ENCODE results near the gene PFDN6.
A peak's percentile ranks its signal among the peaks of the same experiment; 100 is the strongest.

Gene PFDN6

DNA sequence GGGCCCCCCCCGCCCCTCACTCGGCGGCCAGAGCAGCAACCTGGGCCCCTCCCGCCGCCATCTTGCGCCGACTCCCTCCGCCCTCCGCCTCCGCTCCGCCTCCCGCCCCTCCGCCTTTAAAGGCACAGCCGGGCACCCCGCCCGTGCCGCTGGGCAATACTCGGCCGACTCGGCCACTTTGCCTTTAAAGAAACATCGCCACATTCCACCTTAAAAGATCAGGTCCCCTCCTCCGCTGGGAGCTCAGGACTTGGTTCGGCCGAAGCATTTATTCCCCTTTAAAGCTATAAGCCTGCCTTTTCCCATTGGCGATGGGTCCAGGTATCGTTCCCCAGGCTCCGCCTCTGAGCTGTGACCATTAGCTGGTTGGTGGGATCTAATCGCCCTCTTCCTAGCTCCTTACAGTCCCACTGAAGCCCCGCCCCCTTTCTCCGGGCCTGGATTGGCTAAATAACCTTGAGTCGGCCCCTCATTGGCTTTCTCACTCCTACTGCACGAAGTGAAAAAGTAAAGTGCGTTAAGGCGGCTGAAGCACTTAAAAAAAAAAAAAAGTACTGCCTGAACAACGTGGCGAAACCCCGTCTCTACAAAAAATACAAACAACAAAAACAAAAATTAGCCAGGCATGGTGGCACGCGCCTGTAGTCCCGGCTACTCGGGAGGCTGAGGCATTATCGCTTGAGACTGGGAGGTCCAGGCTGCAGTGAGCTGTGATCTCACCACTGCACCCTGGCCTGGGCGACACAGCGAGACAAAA lies 28.4 kb downstream of the PFDN6 start, which contains the start of gene ZBTB22:
TSS of gene ZBTB22 (minus strand) at position 76 of the 757 bp plus-strand sequence. CDS start 828 bp downstream, outside the sequence.
- peak; percentile 88 to 98 (median 94) for DNase-seq

DNA sequence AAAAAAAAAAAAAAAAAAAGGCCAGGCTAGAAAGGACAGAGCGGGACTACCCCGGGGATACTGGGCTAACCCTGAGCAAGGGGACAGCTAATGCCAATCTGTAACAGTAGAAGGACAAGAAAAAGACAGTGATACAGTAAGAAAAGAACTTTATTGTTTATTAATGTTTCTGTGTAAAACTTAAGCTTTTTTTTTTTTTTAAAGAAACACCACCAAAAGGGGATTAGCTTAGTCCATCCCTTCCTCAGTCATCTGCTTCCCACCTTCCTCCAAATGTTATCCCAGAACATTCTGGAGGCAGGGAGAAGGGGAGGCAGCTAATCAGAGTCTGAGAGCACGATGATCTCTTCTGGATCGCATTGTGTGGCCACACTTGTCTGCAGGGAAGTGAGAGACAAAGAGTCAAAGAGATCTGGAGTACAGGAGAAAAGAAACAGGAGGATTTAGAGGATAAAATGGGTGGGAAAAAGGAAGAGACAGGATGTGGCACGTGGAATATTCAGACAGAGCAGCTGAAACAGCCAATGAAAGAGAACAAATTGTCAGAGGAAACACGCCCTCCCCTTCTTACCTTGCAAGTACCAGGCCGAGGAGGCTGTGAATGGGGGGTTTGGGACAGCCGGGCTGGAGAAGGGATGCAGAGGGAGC lies 29.1 kb downstream of the PFDN6 start:
- DNase-seq = no peak

DNA sequence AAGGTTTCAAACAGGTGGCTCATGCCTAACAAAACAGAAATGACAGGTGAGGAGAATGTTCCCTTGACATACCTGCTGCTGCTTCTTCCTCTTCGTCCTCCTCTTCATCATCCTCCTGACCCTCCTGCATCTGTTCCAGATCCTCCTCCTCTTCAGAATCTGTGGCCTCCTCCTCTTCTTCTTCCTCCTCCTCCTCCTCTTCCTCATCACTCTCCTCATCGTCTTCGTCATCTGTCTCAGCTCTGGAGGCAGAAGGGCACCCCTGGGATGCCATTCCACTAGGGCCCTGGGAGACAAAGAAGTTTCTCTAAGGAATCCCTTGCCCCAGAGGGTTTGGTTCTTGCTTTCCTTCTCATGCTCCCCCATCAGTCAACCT lies 30.5 kb downstream of the PFDN6 start:
- DNase-seq = no peak

DNA sequence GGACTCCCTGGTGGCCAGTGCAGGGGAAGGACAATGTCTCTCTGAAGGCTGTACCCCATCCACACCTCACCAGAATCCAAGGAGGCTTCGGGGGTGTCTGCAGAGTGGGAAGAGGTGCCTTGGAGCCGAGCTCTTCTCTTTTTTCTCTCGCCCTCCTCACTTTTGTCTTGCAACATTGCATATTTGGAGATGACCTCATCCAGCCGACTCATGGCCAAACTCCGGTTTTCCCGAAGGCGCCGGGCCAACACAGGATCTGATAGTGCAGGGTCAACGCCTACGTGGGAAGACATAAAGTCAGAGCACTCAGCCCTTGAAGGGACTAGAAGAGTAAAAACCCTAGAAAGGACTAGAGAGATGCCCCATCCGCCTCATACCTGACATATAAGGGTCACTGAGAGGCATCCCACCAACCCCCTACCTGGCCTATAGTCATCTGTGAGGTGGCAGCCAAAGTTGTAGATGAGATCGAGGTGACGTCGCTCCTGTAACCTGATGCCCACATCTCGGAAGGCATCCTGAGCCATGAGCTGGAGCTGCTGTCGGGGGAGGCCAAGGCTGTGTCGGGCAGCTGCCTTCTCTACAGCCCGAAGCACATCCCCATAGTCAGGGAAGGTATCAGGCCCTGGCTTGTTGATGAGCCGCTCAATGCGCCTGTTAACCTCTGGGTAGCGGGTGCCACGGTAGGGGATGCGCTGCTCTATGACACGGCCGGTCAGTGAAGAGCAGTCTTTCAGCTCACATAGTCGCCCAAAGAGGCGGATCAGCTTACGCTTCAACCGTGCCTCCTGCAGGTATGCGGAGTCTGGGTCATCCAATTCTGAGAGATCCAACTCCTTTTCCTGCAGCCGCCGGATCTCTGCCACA lies 31.1 kb downstream of the PFDN6 start:
- no peak for DNase-seq

DNA sequence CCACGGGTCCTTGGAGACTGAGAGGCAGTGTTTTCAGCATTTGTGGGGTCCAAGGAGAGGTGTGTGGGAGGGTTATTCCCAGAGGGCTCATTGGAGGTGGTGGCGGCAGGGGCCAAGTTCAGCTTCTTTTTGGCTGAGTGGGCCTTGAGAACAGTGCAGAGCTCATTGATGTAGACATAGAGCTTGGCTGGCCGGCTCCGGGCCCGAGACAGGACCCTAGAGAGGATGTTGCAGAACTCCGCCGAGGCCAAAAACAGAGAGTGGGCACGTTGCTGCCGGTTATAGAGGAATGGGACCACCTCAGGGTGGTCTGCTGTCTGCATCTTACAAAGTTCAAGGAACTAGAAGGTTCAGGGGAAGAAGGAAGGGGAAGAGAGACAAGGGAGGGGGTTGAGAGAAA lies 31.8 kb downstream of the PFDN6 start:
- DNase-seq = no peak

DNA sequence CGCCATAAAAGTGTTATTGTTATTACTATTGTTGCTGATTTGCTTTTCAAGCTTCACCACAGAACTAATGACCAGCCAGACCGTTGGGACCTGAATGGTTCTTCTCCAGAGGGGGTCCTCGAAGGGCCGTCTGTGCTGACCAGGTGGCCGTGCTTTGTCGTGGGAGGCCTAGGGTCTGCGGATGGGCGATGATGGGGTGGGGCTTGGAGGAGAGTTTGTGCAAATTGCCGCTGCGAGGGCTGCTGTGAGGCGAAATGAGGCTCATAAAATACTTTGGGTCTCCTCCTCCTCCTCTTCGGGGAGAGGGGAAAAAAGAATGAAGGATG lies 34.2 kb downstream of the PFDN6 start:
- peak in 1 of 5 experiments; percentile 32 for DNase-seq

DNA sequence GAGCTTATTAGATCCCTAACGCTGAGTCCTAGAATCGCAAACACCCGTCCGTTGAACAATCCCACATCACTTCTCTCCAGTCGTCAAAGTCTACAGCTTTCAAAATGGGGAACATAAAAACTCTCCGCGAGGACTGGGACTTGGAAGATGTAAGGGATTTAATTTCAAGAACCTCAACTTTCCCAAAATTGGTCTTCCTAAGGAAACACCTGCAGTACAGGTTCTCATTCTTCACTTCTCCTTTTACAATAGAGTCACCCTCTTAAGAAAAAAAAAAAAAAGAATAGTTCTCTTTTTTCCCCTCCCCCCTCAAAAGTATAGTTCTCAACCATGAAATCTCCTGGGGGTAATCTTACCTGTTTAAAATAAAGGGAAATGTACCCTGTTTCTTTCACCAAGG lies 34.7 kb downstream of the PFDN6 start:
- no peak for DNase-seq

DNA sequence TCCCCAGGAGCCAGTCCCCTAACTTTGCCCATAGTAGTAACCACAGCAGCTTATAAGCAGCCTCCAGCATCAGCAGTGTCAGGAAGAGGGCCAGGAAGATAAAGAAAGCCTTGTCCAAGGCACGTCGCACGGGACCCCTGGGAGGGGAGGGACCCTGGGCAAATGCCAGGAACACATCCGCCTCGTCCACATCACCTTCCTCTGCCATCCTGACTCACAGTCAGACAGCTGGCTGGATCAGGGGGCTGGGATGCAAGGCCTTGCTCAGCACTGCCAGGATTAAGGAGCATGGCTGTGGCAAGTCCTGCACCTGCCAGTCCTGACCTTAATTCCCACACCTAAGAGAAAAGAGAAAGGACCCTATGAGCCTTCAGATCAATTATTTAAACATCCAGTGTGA lies 39.7 kb downstream of the PFDN6 start:
- no peak for DNase-seq

DNA sequence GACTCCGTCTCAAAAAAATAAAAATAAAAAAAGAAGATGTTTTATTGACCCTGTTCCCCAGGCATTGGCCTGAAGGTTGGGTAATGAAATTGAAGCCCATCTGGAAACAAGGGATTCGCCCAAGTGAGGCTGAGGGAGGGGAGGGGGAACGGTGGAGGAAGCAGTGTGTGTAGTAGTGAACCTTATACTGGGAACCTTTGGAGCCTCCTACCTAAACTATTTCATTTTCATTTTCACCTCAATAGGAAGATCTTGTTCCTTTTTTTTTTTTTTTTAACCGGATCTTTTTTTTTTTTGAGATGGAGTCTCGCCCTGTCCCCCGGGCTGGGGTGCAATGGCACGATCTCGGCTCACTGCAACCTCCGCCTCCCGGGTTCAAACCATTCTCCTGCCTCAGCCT lies 41.3 kb downstream of the PFDN6 start:
- DNase-seq = no peak

DNA sequence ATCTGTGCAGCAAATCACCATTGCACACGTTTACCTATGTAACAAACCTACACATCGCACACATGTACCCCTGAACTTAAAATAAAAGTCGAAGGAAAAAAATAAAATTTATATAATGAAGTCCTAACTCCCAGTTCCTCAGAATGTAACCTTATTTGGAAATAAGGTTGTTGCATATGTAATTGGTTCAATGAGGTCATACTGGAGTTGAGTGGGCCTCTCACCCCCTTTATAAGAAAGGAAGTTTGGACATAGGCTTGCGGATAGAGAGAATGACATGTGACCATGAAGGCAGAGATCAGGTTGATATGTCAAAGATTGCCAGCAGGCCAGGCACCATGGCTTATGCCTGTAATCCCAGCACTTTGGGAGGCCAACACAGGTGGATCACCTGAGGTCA lies 44.3 kb downstream of the PFDN6 start:
- no peak for DNase-seq

DNA sequence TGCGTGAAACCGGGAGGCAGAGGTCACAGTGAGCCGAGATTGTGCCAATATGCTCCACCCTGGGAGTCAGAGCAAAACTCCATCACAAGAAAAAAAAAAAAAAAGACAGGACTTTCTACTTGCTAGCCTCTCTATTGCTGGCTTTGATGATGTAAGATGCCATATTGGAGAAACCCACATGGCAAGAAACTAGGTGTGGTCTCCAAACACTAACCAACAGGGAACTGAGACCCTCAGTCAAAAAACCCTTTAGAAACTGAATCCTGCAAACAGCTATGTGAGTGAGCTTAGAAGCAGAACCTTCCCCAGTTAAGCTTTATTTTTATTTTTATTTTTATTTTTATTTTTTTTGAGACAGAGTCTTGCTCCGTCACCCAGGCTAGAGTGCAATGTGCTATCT lies 46.5 kb downstream of the PFDN6 start:
- DNase-seq = no peak

DNA sequence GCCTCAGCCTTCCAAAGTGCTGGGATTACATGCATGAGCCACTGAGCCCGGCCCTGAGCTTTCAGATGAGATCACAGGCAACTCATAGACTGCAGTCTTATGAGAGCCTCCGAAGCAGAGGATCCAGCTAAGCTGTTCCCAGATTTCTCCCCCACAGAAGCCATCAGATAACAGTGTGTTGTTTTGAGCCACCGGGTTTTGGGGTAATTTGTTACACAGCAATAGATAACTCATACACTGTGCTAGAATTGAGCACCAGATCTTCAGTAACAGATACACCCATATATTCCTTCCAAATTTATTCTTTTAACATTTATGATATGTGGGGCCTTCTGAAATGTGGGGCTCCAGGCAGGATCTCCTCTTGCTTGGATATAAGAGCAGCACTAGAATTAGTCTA lies 47.1 kb downstream of the PFDN6 start:
- DNase-seq = no peak

DNA sequence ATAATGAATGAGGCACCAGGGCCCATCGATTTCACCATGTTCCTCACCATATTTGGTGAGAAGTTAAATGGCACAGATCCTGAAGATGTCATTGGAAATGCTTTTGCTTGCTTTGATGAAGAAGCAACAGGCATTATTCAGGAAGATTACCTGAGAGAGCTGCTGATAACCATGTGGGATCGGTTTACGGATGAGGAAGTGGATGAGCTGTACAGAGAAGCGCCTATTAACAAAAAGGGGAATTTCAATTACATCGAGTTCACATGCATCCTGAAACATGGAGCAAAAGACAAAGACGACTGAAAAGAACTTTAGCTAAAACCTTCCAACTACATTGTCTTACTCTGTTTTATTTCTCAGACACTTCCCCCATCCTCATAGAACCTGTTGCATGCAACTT lies 49.8 kb downstream of the PFDN6 start:
- no peak for DNase-seq

Data from T-helper 2 cell (primary cell).